Natural killer cell (primary cell): ENCODE data around the gene NOP14. TPM values are rescaled to one million over a fixed set of nuclear protein-coding genes. Genes with fewer than 3 reads are reported as not detected.

Source experiments
- ATAC-seq, 3 donors: fragments of 150-1000 bp in 2 of 3; fragments of 200-7000 bp in 1 of 3; cut with Tn5 transposase; 1 replicate in 1 of 3; 2 replicates in 2 of 3; pipeline ENCODE4 v1.10.0; 2021; ENCODE audit warnings: mild to moderate bottlenecking in 2 of 3, moderate library complexity in 2 of 3
- DNase-seq, 2 donors: peaks; one replicate each; pipeline versions ENCODE4 v3.0.0 to v3.0.0-alpha.2; 2013 to 2021; ENCODE audit warnings: mixed read lengths in 1 of 2
- H3K27ac ChIP-seq: one replicate; pipeline ENCODE4 v1.5.1; 2013; ENCODE audit warnings: mild to moderate bottlenecking, low read length
- H3K27me3 ChIP-seq: one replicate; pipeline ENCODE4 v1.6.1; 2013; ENCODE audit warnings: low read length; ENCODE audit not compliant: control insufficient read depth, insufficient read depth
- H3K36me3 ChIP-seq: one replicate; pipeline ENCODE4 v1.6.1; 2013; ENCODE audit warnings: low read length; ENCODE audit not compliant: control insufficient read depth, insufficient read depth
- H3K4me1 ChIP-seq: one replicate; pipeline ENCODE4 v1.6.1; 2013; ENCODE audit warnings: low read length; ENCODE audit not compliant: control insufficient read depth, insufficient read depth
- H3K4me3 ChIP-seq: one replicate; pipeline ENCODE4 v1.5.1; 2013; ENCODE audit warnings: low read length
- H3K9me3 ChIP-seq: one replicate; pipeline ENCODE4 v1.6.1; 2013; ENCODE audit warnings: low read length; ENCODE audit not compliant: control insufficient read depth, insufficient read depth
- H3K27ac Mint-ChIP-seq, 2 donors: one replicate each; pipeline ENCODE4 v1.8.0; 2022; ENCODE audit warnings: mild to moderate bottlenecking in 2 of 2, mixed read lengths in 2 of 2, moderate library complexity in 1 of 2
- H3K27me3 Mint-ChIP-seq, 2 donors: one replicate each; pipeline ENCODE4 v1.8.0; 2022; ENCODE audit warnings: low read depth in 2 of 2, mixed read lengths in 2 of 2
- H3K36me3 Mint-ChIP-seq: one replicate; pipeline ENCODE4 v1.8.0; 2022; ENCODE audit warnings: mixed read lengths
- H3K4me1 Mint-ChIP-seq, 2 donors: one replicate each; pipeline ENCODE4 v1.8.0; 2022; ENCODE audit warnings: mixed read lengths in 2 of 2
- H3K4me3 Mint-ChIP-seq: one replicate; pipeline ENCODE4 v1.8.0; 2022; ENCODE audit warnings: mild to moderate bottlenecking, moderate library complexity, mixed read lengths
- H3K9me3 Mint-ChIP-seq, 2 donors: one replicate each; pipeline ENCODE4 v1.8.0; 2022; ENCODE audit warnings: mixed read lengths in 2 of 2
- WGBS: methylation state at CpG from one replicate; pipeline ENCODE4 v1.1.7; 2013; ENCODE audit warnings: missing lambda C conversion rate; ENCODE audit not compliant: insufficient coverage; 5-methylcytosine and 5-hydroxymethylcytosine counted together
- intact Hi-C: fragments of 100-400 bp; cut with micrococcal nuclease; formaldehyde crosslinking; loops from one replicate; pipeline ENCODE4 v1.14.2; 2022
- total RNA-seq, 4 donors: library from RNA; stranded (reverse); fragments of 120-200 nt in 1 of 4; gene quantifications; one replicate each; pipeline versions ENCODE4 v1.2.3 to v1.2.4, GENCODE V29; 2013 to 2022
- TF ChIP-seq, protein P1 (sequence below): fragments of 200-600 bp; IDR thresholded peaks from one replicate; pipeline ENCODE4 v1.8.0; 2022; ENCODE audit warnings: antibody characterized with exemption

The NOP14 gene
- total RNA-seq, 3 donors from 2014 or later (not counting 1 experiment from before 2014, with no cell fraction given) = 20.9 to 25.0 (median 21.1) TPM

DNA sequence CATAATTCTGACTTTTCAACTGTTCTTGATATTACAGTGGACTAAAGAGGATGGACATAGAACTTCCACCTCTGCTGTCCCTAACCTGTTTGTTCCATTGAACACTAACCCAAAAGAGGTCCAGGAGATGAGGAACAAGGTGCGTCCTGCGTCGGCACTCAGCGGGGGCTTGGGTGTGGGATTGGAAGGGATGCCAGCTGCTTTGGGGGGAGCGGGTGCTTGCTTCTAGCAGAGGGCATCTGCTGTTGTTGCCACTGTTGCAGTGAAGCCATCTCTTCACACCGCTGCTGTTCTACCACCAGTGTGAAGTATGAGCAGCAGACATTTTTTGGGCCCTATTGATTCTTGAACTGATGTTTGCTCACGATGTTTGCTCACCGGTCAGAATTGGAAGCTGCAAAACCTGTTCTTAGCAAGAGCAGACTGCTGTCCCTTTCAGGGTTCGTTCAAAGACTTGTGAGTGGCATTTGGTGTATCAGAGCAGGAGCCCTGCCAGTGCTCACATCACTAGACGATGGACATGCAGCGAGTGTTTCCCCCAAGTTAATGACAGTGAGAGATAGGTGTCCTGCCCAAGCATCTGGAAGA, 55.4 kb downstream of the NOP14 start:
- peaks cover 24% of the 10 kb centered on the region for H3K36me3 Mint-ChIP-seq
- TF ChIP-seq, protein P1, sequence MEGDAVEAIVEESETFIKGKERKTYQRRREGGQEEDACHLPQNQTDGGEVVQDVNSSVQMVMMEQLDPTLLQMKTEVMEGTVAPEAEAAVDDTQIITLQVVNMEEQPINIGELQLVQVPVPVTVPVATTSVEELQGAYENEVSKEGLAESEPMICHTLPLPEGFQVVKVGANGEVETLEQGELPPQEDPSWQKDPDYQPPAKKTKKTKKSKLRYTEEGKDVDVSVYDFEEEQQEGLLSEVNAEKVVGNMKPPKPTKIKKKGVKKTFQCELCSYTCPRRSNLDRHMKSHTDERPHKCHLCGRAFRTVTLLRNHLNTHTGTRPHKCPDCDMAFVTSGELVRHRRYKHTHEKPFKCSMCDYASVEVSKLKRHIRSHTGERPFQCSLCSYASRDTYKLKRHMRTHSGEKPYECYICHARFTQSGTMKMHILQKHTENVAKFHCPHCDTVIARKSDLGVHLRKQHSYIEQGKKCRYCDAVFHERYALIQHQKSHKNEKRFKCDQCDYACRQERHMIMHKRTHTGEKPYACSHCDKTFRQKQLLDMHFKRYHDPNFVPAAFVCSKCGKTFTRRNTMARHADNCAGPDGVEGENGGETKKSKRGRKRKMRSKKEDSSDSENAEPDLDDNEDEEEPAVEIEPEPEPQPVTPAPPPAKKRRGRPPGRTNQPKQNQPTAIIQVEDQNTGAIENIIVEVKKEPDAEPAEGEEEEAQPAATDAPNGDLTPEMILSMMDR = no peak
- no peak overlapping the region for H3K27ac ChIP-seq
- H3K27me3 ChIP-seq = no peaks in the 10 kb centered on the region
- no peak overlapping the region for H3K4me3 ChIP-seq
- no peaks in the 10 kb centered on the region for H3K9me3 ChIP-seq
- intact Hi-C loops = no loop called here
- H3K36me3 ChIP-seq = peaks cover 82% of the 10 kb centered on the region
- H3K27ac Mint-ChIP-seq = peak overlapping the region; percentile 14 to 88
- 97% methylated on average over 11 of the region's 11 CpGs for WGBS
- peaks cover 14% of the 10 kb centered on the region for H3K4me1 ChIP-seq
- ATAC-seq (no peak), DNase-seq (no peak)
- no peaks in the 10 kb centered on the region for H3K9me3 Mint-ChIP-seq
- H3K4me3 Mint-ChIP-seq = no peak overlapping the region
- H3K4me1 Mint-ChIP-seq = peaks cover 27 to 32% of the 10 kb centered on the region in 2 donors
- no peaks in the 10 kb centered on the region for H3K27me3 Mint-ChIP-seq

DNA sequence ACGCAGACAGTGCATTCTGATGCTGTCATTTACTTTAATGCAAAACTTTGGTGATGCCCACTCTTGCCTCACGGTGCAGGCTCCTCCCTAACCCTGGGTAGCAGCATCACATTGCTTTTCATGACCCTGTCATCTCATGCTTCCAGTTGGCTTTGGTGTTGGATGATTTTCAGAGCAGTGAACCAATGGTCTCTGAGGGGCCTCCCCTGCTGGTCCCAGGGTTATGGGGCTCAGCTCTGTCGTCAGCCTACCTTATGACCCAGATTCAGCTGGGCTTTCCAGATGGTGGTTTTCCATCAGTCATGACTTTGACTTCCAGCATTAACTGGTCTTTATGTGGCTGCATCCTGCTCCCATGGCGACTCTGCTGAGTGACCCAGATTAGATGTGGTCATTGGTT, 56.0 kb downstream of the NOP14 start:
- peak overlapping the region; percentile 14 to 88 for H3K27ac Mint-ChIP-seq
- no peak for DNase-seq
- no peaks in the 10 kb centered on the region for H3K9me3 ChIP-seq
- peaks cover 14% of the 10 kb centered on the region for H3K4me1 ChIP-seq
- TF ChIP-seq, protein P1 = no peak
- H3K27ac ChIP-seq = no peak overlapping the region
- peak in 2 of 3 donors; percentile 38 to 39 for ATAC-seq
- H3K36me3 Mint-ChIP-seq = peaks cover 24% of the 10 kb centered on the region
- no peaks in the 10 kb centered on the region for H3K27me3 ChIP-seq
- H3K4me3 ChIP-seq = no peak overlapping the region
- H3K4me3 Mint-ChIP-seq = no peak overlapping the region
- H3K4me1 Mint-ChIP-seq = peaks cover 27 to 32% of the 10 kb centered on the region in 2 donors
- WGBS = 79% methylated on average over 4 of the region's 4 CpGs
- intact Hi-C loops = no loop called here
- peaks cover 77% of the 10 kb centered on the region for H3K36me3 ChIP-seq
- no peaks in the 10 kb centered on the region for H3K27me3 Mint-ChIP-seq
- H3K9me3 Mint-ChIP-seq = no peaks in the 10 kb centered on the region

DNA sequence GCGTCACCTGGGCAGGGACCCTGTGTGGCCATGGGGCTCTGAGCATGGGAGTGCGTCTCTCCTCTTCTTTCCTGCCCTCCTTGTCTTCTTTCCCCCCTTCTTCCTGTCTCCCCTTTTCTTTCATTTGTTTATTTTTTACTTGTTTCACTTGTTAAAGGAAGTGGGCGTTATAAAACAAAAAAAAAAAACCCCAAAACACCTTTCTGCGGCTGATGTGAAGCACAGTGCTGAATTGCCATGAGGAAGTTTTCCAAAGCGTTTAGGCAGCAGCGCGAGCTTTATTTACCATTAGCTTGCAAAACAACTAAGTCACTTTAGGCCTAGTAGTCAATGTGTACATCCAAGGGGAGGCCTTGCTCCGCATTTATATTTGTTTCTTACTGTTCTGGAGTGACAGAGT, 57.0 kb downstream of the NOP14 start:
- H3K4me3 Mint-ChIP-seq = peak overlapping the region; percentile 55
- no peaks in the 10 kb centered on the region for H3K27me3 Mint-ChIP-seq
- Histone ChIP-seq H3K36me3 (peaks cover 78% of the 10 kb centered on the region), H3K4me1 (peaks cover 14% of the 10 kb centered on the region), H3K9me3 (no peaks in the 10 kb centered on the region), H3K27me3 (no peaks in the 10 kb centered on the region), H3K27ac (no peak overlapping the region), H3K4me3 (no peak overlapping the region)
- TF ChIP-seq, protein P1 = no peak
- WGBS = 31% methylated on average over 5 of the region's 8 CpGs
- H3K4me1 Mint-ChIP-seq = peaks cover 27 to 32% of the 10 kb centered on the region in 2 donors
- DNase-seq (peak in 1 of 2 donors; percentile 38), ATAC-seq (peak in 1 of 3 donors; percentile 35)
- H3K36me3 Mint-ChIP-seq = peaks cover 24% of the 10 kb centered on the region
- intact Hi-C loops = no loop called here
- H3K27ac Mint-ChIP-seq = peak overlapping the region; percentile 73 to 88
- H3K9me3 Mint-ChIP-seq = no peaks in the 10 kb centered on the region

DNA sequence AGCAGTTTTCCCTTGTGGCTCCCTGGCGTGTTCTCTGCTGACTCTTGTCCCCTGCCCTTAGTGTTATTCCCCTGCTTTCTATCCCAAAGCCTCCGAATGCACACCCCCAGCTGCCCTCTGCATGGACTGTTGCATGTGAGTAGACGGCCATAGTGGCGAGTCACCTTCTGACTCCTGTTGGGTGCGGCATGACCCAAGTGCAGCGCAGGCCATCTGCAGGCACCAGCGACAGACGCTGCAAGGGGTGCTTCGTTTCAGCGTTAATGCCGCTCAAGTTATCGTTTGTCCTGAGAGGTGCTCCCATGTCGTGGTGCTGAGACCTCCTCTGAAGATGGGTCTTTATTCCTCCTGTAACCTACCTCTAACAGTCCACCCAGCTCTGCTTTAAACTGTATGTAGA, 57.7 kb downstream of the NOP14 start:
- H3K9me3 Mint-ChIP-seq = no peaks in the 10 kb centered on the region
- peak overlapping the region; percentile 73 to 88 for H3K27ac Mint-ChIP-seq
- no peaks in the 10 kb centered on the region for H3K27me3 Mint-ChIP-seq
- peaks cover 27 to 32% of the 10 kb centered on the region in 2 donors for H3K4me1 Mint-ChIP-seq
- no peaks in the 10 kb centered on the region for H3K27me3 ChIP-seq
- 95% methylated on average over 12 of the region's 13 CpGs for WGBS
- H3K36me3 ChIP-seq = peaks cover 78% of the 10 kb centered on the region
- no peaks in the 10 kb centered on the region for H3K9me3 ChIP-seq
- no peak overlapping the region for H3K4me3 Mint-ChIP-seq
- H3K27ac ChIP-seq = no peak overlapping the region
- TF ChIP-seq, protein P1 = no peak
- H3K4me1 ChIP-seq = peaks cover 14% of the 10 kb centered on the region
- H3K4me3 ChIP-seq = no peak overlapping the region
- peaks cover 30% of the 10 kb centered on the region for H3K36me3 Mint-ChIP-seq
- intact Hi-C loops = no loop called here
- no peak for ATAC-seq
- no peak for DNase-seq
